Memory B cell (primary cell): ENCODE data around the gene SRSF4.
"Not testable (repeated sequence)": the region's sequence is repeated elsewhere in the genome, so short reads cannot be mapped to it uniquely, and the experiment has no call there.

ENCODE experiments used
- ATAC-seq: fragments of 150-1000 bp; cut with Tn5 transposase; 2 replicates; pipeline ENCODE4 v1.10.0; 2021; ENCODE audit warnings: low read depth, mild to moderate bottlenecking, moderate library complexity
- DNase-seq, 2 donors: peaks; one replicate each; pipeline ENCODE4 v3.0.0; 2022; ENCODE audit warnings: low spot score in 2 of 2
- H3K27ac Mint-ChIP-seq: one replicate; pipeline ENCODE4 v1.8.0; 2022; ENCODE audit warnings: mild to moderate bottlenecking, moderate library complexity, mixed read lengths
- H3K27me3 Mint-ChIP-seq: one replicate; pipeline ENCODE4 v1.8.0; 2022; ENCODE audit warnings: mixed read lengths
- H3K36me3 Mint-ChIP-seq: one replicate; pipeline ENCODE4 v1.8.0; 2022; ENCODE audit warnings: mild to moderate bottlenecking, mixed read lengths
- H3K4me1 Mint-ChIP-seq: one replicate; pipeline ENCODE4 v1.8.0; 2022; ENCODE audit warnings: mixed read lengths
- H3K4me3 Mint-ChIP-seq: one replicate; pipeline ENCODE4 v1.8.0; 2022; ENCODE audit warnings: mild to moderate bottlenecking, moderate library complexity, mixed read lengths
- H3K9me3 Mint-ChIP-seq: one replicate; pipeline ENCODE4 v1.8.0; 2022; ENCODE audit warnings: mixed read lengths

SRSF4 gene

GRCh38 chr1:29164588-29164987 is 17.1 kb downstream of the SRSF4 start:
- Mint-ChIP-seq H3K27me3 (no peaks in the 10 kb centered on the region), H3K9me3 (no peaks in the 10 kb centered on the region), H3K4me1 (peaks cover 8% of the 10 kb centered on the region), H3K27ac (no peak overlapping the region), H3K36me3 (peaks cover 30% of the 10 kb centered on the region), H3K4me3 (no peak overlapping the region)
- DNase-seq = no peak
- no peak for ATAC-seq

- Mint-ChIP-seq H3K27me3 (no peaks in the 10 kb centered on the region), H3K4me3 (no peak overlapping the region), H3K9me3 (no peaks in the 10 kb centered on the region), H3K4me1 (peaks cover 5% of the 10 kb centered on the region), H3K27ac (no peak overlapping the region), H3K36me3 (peaks cover 33% of the 10 kb centered on the region)
- DNase-seq (no peak), ATAC-seq (no peak)
These were observed 19.1 kb downstream of the SRSF4 start for GRCh38 chr1:29162476-29163138.

DNA sequence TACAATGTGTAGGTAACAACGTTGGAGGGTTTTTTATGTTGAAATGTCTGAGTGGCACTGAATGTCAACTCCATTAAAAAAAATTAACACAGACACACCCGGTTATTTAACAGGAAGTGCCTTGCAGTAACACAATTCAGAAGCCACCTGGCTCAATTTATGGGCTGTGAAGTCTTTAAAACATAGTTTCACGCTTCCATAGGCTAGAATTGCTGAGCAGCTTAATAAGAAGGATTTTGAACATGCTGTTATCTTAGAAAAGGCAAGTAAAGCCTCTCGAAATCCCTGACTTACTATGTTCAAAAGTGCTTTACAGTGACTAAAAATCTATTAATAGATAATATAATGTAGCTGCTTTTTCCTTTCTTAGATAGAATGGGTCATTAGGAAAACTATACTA is 19.7 kb downstream of the SRSF4 start:
- DNase-seq (no peak), ATAC-seq (no peak)
- Mint-ChIP-seq H3K27me3 (no peaks in the 10 kb centered on the region), H3K36me3 (peaks cover 31% of the 10 kb centered on the region), H3K4me3 (no peak overlapping the region), H3K9me3 (no peaks in the 10 kb centered on the region), H3K27ac (no peak overlapping the region), H3K4me1 (peaks cover 5% of the 10 kb centered on the region)

GRCh38 chr1:29159773-29160172 is 21.9 kb downstream of the SRSF4 start:
- no peak for ATAC-seq
- H3K27me3 Mint-ChIP-seq = no peaks in the 10 kb centered on the region
- no peak overlapping the region for H3K4me3 Mint-ChIP-seq
- peaks cover 22% of the 10 kb centered on the region for H3K36me3 Mint-ChIP-seq
- H3K27ac Mint-ChIP-seq = no peak overlapping the region
- H3K4me1 Mint-ChIP-seq = peaks cover 2% of the 10 kb centered on the region
- no peak for DNase-seq
- no peaks in the 10 kb centered on the region for H3K9me3 Mint-ChIP-seq

DNA sequence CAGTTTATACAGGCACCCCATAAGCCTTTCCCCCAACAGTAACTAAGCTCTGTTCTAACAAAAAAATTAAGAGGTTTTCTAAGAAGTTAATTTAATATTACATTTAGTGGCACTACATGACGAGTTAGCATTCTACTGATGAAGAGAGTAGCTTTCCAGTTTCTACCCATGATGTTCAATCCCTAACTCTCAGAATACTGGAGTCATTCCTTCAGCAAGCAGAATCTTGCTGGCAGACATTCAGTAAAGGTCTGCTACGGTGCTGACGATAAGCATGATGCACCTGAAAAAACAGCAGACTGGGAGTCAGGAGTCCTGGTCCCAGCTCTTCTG is 24.5 kb downstream of the SRSF4 start:
- no peak for ATAC-seq
- no peaks in the 10 kb centered on the region for H3K4me1 Mint-ChIP-seq
- H3K9me3 Mint-ChIP-seq = no peaks in the 10 kb centered on the region
- no peak overlapping the region for H3K4me3 Mint-ChIP-seq
- H3K27ac Mint-ChIP-seq = no peak overlapping the region
- H3K36me3 Mint-ChIP-seq = peaks cover 27% of the 10 kb centered on the region
- H3K27me3 Mint-ChIP-seq = no peaks in the 10 kb centered on the region
- DNase-seq = no peak

GRCh38 chr1:29156543-29157268 is 25.0 kb downstream of the SRSF4 start:
- Mint-ChIP-seq H3K4me1 (no peaks in the 10 kb centered on the region), H3K9me3 (no peaks in the 10 kb centered on the region), H3K4me3 (no peak overlapping the region), H3K27me3 (no peaks in the 10 kb centered on the region), H3K36me3 (peaks cover 31% of the 10 kb centered on the region), H3K27ac (no peak overlapping the region)
- DNase-seq (no peak), ATAC-seq (no peak)

DNA sequence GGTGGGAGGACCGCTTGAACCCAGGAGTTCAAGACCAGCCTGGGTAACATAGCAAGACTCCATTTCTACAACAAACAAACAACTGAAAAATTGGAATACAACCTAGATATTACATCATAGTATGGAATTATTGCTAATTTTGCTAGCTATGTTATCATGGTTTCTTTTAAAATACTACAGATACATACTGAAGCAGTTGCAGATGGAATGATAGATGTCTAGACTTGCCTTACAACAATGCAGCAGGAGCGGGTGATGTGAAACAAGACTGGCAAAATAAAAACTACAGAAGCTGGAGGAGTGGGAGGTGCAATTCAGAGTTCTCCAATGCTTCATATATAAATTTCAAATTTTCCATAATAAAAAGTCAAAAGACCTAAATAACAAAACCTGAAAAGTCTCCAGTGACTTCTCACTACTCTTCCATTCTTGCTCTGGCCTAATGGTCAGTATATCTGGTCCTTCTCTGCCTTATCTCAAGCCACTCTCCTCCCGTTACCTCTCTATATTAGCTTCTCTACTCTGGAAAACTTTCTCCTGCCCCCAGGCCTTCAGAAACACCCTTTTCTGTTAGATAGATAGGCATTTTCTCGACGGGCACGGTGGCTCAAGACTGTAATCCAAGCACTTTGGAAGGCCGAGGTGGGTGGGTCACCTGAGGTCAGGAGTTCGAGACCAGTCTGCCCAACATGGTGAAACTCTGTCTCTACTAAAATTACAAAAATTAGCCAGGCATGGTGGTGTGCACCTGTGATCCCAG is 29.5 kb downstream of the SRSF4 start:
- peaks cover 54% of the 10 kb centered on the region for H3K36me3 Mint-ChIP-seq
- H3K27ac Mint-ChIP-seq = no peak overlapping the region
- no peaks in the 10 kb centered on the region for H3K4me1 Mint-ChIP-seq
- H3K27me3 Mint-ChIP-seq = no peaks in the 10 kb centered on the region
- H3K4me3 Mint-ChIP-seq = no peak overlapping the region
- H3K9me3 Mint-ChIP-seq = no peaks in the 10 kb centered on the region
- ATAC-seq = no peak
- DNase-seq = no peak

GRCh38 chr1:29150346-29150745 is 31.4 kb downstream of the SRSF4 start:
- H3K4me3 Mint-ChIP-seq, H3K9me3 Mint-ChIP-seq, H3K27ac Mint-ChIP-seq, H3K27me3 Mint-ChIP-seq, ATAC-seq, DNase-seq, H3K4me1 Mint-ChIP-seq: not testable (repeated sequence)
- peaks cover 61% of the 10 kb centered on the region for H3K36me3 Mint-ChIP-seq

- no peaks in the 10 kb centered on the region for H3K9me3 Mint-ChIP-seq
- no peak for ATAC-seq
- peak overlapping the region; percentile 87 for H3K27ac Mint-ChIP-seq
- no peaks in the 10 kb centered on the region for H3K4me1 Mint-ChIP-seq
- no peaks in the 10 kb centered on the region for H3K27me3 Mint-ChIP-seq
- no peak for DNase-seq
- peaks cover 56% of the 10 kb centered on the region for H3K36me3 Mint-ChIP-seq
- no peak overlapping the region for H3K4me3 Mint-ChIP-seq
These were observed 32.8 kb downstream of the SRSF4 start for GRCh38 chr1:29148656-29149491.

- Mint-ChIP-seq H3K4me1 (peaks cover 3% of the 10 kb centered on the region), H3K27ac (no peak overlapping the region), H3K36me3 (peaks cover 39% of the 10 kb centered on the region), H3K27me3 (no peaks in the 10 kb centered on the region), H3K4me3 (no peak overlapping the region), H3K9me3 (no peaks in the 10 kb centered on the region)
- ATAC-seq (no peak), DNase-seq (no peak)
These were observed 35.8 kb downstream of the SRSF4 start for GRCh38 chr1:29145739-29146437.

GRCh38 chr1:29144178-29144577 is 37.5 kb downstream of the SRSF4 start:
- DNase-seq (no peak), ATAC-seq (no peak)
- Mint-ChIP-seq H3K36me3 (peaks cover 28% of the 10 kb centered on the region), H3K27ac (no peak overlapping the region), H3K4me3 (no peak overlapping the region), H3K4me1 (peaks cover 3% of the 10 kb centered on the region), H3K27me3 (no peaks in the 10 kb centered on the region), H3K9me3 (no peaks in the 10 kb centered on the region)

- Mint-ChIP-seq H3K4me3 (no peak overlapping the region), H3K27me3 (no peaks in the 10 kb centered on the region), H3K9me3 (no peaks in the 10 kb centered on the region), H3K4me1 (peaks cover 3% of the 10 kb centered on the region), H3K27ac (no peak overlapping the region), H3K36me3 (peaks cover 16% of the 10 kb centered on the region)
- no peak for ATAC-seq
- DNase-seq = no peak
These were observed 39.0 kb downstream of the SRSF4 start for GRCh38 chr1:29142714-29143113.

DNA sequence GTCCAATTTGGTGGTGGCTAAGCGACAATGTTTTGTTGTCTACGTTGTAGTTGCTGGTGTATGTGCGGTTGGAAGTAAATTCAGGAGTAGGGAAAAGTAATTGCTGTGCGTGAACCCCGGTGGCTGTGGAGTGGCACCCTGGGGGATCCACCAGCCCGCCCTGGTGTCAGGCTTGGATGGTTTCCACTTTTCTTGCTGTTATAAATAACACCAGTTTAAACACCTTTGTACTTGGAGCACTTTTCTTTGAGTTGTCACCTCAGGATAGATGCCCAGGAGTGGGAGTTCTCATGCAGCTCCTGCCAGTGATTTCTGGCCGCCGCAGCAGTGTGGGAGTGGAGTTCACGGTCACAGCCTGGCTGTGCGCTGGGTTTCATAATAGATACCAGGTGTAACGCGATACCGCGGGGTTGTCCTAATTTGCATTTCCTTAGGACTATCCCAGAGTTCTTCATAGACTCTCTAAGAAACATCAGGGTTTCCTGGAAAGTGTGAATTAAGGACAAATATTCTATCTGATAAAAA is 45.2 kb downstream of the SRSF4 start:
- Mint-ChIP-seq H3K36me3 (no peaks in the 10 kb centered on the region), H3K27me3 (peaks cover 2% of the 10 kb centered on the region), H3K4me1 (no peaks in the 10 kb centered on the region), H3K27ac (no peak overlapping the region), H3K4me3 (no peak overlapping the region), H3K9me3 (no peaks in the 10 kb centered on the region)
- no peak for DNase-seq
- ATAC-seq = no peak
